HepG2 (cell line): ENCODE data around the gene USP7. TPM values are rescaled to one million over a fixed set of nuclear protein-coding genes. Genes with fewer than 3 reads are reported as not detected.

Source experiments
- NFKB2 ChIP-seq: sonication (generic); formaldehyde crosslinking; IDR thresholded peaks from 2 replicates; pipeline ENCODE4 v1.4.0; 2020; ENCODE audit warnings: missing genetic modification reagents, borderline replicate concordance
- PAWR ChIP-seq: sonication (generic); formaldehyde crosslinking; IDR thresholded peaks from 2 replicates; pipeline ENCODE4 v1.4.0; 2020; ENCODE audit warnings: missing genetic modification reagents, mild to moderate bottlenecking, borderline replicate concordance
- RBAK ChIP-seq: sonication (generic); formaldehyde crosslinking; IDR thresholded peaks from 2 replicates; pipeline ENCODE4 v1.5.1; 2020; ENCODE audit warnings: mild to moderate bottlenecking, missing genetic modification reagents
- STAG1 ChIP-seq: sonication (generic); formaldehyde crosslinking; IDR thresholded peaks from 2 replicates; pipeline ENCODE4 v1.4.0; 2020; ENCODE audit warnings: missing genetic modification reagents
- TOPORS ChIP-seq: sonication (generic); formaldehyde crosslinking; IDR thresholded peaks from 2 replicates; pipeline ENCODE4 v1.8.0; 2023; ENCODE audit warnings: mild to moderate bottlenecking, missing genetic modification reagents
- ZNF382 ChIP-seq: sonication (generic); formaldehyde crosslinking; IDR thresholded peaks from 2 replicates; pipeline ENCODE4 v1.5.0; 2020; ENCODE audit warnings: missing genetic modification reagents, mild to moderate bottlenecking, borderline replicate concordance
- ZNF644 ChIP-seq: IDR thresholded peaks from 2 replicates; pipeline ENCODE4 v1.6.1; 2016; ENCODE audit warnings: low read depth
- polyA plus RNA-seq, 8 experiments: library from polyadenylated mRNA; depleted of rRNA in 3 of 8; stranded (reverse) in 7 of 8; unstranded in 1 of 8; fragments of >200 nt; fragmentation: Illumina TruSeq in 4 of 8; extraction: Trizol in 4 of 8; gene quantifications; 2 replicates each; pipeline versions ENCODE4 v1.2.1 to v1.2.3, GENCODE V29; 2011 to 2016; ENCODE audit warnings: low read depth in 4 of 8, missing spikeins in 1 of 8, mixed read lengths in 1 of 8; ENCODE audit not compliant: insufficient read depth in 1 of 8
- total RNA-seq, 5 experiments: library from RNA; depleted of rRNA; stranded (reverse); fragments of >200 nt; fragmentation: Illumina TruSeq; extraction: Trizol; gene quantifications; 2 replicates each; pipeline ENCODE4 v1.2.3, GENCODE V29; 2016; ENCODE audit warnings: low read depth in 1 of 5
- TF ChIP-seq, protein P1 (sequence below), 2 experiments: sonication (generic) in 1 of 2; formaldehyde crosslinking in 1 of 2; IDR thresholded peaks; 2 replicates each; pipeline versions ENCODE4 v1.4.0 to v1.6.1; 2018 to 2020; ENCODE audit warnings: missing genetic modification reagents in 2 of 2, borderline replicate concordance in 1 of 2, low read depth in 1 of 2, mild to moderate bottlenecking in 1 of 2, missing biosample characterization in 1 of 2
- TF ChIP-seq, protein P2 (sequence below): sonication (generic); formaldehyde crosslinking; IDR thresholded peaks from 2 replicates; pipeline ENCODE4 v1.4.0; 2020; ENCODE audit warnings: missing genetic modification reagents

USP7 gene
- total and polyA plus RNA-seq, 2 of the 13 experiments (the other 11 are each of a cell fraction or from before 2014, with no cell fraction given): 52.5 to 173 TPM

DNA sequence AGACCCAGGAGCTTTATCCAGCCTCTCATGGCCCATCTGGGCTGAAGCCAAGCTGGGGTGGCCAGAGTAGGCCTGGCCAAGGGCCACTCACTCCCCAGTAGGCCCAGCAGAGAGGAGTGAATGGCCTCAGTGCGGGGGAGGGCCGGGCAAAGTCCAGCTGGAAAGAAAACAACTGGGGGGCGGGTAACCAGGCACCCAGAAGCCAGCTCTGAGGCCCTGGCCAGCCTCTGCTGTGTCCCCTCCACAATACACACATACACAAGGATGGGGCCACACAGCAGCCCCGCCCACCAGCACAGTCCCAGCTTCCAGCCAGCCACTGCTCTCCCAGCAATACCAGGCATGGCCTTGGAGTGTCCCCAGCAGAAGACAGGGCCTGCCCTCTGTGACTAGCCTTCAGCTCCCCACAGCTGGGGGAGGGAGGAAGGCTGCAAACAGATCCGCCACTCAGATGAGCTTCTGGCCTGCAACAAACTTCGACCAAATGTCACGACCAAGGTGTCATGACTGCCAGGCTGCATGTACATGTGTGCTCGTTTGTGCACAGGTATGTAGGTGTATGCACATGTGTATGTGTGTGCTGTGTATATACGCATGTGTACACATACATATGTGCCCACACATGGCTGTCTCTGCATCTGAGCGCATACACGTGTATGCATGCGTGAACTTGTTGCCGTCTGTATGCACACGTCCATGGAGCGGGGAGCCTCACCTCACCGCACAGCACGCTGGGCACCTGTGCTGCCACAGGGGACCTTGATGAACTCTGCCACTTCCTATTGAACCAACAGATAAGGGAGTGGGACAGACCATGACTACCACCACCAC is 99.9 kb downstream of the USP7 start (continued):
- no peak for TF ChIP-seq ZNF382
- TF ChIP-seq, protein P1, sequence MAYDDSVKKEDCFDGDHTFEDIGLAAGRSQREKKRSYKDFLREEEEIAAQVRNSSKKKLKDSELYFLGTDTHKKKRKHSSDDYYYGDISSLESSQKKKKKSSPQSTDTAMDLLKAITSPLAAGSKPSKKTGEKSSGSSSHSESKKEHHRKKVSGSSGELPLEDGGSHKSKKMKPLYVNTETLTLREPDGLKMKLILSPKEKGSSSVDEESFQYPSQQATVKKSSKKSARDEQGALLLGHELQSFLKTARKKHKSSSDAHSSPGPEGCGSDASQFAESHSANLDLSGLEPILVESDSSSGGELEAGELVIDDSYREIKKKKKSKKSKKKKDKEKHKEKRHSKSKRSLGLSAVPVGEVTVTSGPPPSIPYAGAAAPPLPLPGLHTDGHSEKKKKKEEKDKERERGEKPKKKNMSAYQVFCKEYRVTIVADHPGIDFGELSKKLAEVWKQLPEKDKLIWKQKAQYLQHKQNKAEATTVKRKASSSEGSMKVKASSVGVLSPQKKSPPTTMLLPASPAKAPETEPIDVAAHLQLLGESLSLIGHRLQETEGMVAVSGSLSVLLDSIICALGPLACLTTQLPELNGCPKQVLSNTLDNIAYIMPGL (CRISPR knock-in tag; IDR thresholded peaks at IDR 0.05; ENCODE audit: borderline replicate concordance in 1 of 2, low read depth in 1 of 2): peak; percentile 92 to 98
- no peak for TF ChIP-seq PAWR
- TF ChIP-seq NFKB2 (CRISPR knock-in tag): peak; percentile 94; the same call in 1 of the 2 replicates
- TF ChIP-seq STAG1 (CRISPR knock-in tag): peak; percentile 63
- TF ChIP-seq RBAK (CRISPR knock-in tag): 0 out of 2 replicates have a peak, but pooled peaks have one; percentile 12
- TF ChIP-seq, protein P2, sequence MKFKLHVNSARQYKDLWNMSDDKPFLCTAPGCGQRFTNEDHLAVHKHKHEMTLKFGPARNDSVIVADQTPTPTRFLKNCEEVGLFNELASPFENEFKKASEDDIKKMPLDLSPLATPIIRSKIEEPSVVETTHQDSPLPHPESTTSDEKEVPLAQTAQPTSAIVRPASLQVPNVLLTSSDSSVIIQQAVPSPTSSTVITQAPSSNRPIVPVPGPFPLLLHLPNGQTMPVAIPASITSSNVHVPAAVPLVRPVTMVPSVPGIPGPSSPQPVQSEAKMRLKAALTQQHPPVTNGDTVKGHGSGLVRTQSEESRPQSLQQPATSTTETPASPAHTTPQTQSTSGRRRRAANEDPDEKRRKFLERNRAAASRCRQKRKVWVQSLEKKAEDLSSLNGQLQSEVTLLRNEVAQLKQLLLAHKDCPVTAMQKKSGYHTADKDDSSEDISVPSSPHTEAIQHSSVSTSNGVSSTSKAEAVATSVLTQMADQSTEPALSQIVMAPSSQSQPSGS (CRISPR knock-in tag): peak; percentile 96
- peak; percentile 93 for TF ChIP-seq ZNF644
- peak; percentile 98 for TF ChIP-seq TOPORS (CRISPR knock-in tag)
- TF ChIP-seq, all 625 proteins: peak for 461
